ENCODE results near the gene OSBPL5.
"Not testable (repeated sequence)": the region's sequence is repeated elsewhere in the genome, so short reads cannot be mapped to it uniquely, and the experiment has no call there.

OSBPL5 gene

DNA sequence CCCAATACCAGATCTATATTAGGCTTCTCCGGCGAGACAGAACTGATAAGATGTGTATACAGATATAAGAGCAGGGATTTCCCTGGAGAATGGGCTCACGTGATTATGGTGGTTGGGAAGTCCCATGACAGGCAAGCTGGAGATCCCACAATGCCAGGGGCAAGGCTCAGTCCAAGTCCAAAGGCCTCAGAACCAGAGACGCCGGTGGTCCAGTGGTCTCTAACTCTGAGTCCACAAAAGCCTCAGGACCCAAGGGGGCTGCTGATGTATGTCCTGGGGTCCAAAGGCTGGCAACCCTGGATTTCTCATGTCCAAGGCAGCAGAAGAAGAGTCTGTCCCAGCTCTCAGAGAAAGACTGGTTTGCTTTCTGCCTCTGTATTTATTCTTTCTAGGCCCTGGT lies 15.8 kb upstream of the OSBPL5 start:
- ATAC-seq: no peak

DNA sequence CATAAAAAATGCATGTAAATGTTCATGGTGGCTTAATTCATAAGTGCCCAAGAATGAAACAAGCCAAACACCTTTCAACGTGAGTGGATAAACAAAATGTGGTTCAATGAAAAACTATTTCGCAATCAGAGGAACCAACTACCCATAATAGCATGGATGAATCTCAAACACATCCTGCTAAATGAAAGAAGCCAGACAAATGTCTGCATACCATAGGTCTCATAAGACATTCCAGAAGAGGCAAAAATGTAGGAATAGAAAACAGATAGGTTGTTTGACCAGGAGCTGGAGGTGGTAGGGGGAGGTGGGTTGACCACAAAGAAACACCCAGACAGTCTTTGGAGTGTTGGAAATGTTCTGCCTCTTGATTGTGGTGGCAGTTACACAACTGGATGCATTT lies 13.2 kb upstream of the OSBPL5 start:
- no peak for ATAC-seq

DNA sequence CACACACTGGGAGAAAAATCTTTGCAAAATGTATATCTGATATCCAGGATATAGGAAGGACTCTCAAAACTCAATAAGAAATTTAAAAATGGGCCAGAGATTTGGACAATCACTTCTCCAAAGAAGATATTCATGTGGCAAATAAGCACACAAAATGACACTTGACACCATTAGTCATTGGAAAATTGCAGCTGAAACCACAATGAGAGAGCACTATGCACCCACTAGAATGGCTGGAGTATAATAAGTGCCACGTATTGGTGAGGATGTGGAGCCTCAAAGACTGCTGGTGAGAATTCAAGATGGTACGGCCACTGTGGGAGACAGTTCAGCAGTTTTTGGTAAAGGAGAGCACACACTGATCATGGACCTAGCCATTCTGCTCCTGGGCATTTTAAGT lies 12.8 kb upstream of the OSBPL5 start:
- no peak for ATAC-seq

DNA sequence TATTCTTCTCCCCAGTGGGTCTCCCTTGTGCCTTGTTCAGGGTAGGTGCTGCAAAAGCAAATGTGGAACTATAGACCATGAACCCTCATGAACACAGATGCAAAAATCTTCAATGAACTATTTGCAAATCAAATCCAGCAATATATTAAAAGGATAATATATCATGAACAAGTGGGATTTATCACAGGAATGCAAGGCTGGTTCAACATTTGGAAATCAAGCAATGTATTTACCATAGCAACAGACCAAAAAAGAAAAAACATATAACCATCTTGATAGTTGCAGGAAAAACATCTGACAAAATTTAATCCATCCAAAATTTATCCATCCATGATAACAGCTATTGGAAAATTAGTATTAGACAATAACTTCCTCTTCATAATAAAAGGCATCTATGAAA lies 11.4 kb upstream of the OSBPL5 start:
- ATAC-seq: no peak

DNA sequence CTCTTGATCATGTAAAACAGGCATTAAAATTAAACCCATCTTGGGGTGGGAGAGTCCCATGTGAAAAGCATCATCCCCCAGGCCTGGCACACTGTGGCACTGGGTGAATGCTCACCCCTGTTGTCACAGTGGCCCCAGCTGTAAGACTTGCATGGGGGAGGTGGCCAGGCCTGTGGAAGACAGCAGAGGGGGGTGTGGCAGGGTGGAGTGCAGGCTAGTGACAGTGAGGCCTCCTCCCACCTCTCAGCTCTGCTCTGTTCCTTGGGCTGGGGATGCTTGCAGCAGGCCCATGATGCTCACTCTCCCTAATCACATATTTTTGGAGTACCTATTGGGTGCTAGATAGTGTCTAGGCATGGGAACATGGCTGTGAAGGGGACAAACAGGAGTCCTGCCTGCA lies 10.1 kb upstream of the OSBPL5 start:
- ATAC-seq: no peak

DNA sequence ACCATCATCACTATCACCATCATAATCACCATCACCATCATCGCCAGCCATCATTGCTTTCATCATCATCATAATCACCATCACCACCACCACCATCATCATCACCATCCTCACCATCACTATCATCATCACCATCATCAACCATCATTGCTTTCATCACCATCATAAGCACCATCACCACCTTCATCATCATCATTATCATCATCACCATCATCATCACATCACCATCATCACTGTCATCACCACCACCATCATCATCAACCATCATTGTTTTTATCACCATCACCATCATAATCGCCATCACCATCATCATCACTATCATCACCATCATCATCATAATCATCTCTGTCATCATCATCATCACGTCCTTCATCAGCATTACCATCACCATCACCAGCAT lies 9.3 kb upstream of the OSBPL5 start:
- no peak for ATAC-seq

DNA sequence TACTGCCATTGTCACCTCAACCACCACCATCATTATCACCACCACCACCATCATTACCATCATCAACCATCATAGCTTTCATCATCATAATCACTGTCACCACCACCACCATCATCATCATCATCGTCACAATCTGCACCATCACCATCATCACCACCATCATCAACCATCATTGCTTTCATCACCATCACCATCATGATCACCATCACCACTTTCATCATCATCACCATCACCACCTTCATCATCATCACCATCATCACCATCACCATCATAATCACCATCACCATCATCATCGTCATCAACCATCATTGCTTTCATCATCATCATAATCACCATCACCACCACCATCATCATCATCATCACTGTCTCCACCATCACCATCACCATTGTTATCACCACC lies 8.7 kb upstream of the OSBPL5 start:
- ATAC-seq: no peak

DNA sequence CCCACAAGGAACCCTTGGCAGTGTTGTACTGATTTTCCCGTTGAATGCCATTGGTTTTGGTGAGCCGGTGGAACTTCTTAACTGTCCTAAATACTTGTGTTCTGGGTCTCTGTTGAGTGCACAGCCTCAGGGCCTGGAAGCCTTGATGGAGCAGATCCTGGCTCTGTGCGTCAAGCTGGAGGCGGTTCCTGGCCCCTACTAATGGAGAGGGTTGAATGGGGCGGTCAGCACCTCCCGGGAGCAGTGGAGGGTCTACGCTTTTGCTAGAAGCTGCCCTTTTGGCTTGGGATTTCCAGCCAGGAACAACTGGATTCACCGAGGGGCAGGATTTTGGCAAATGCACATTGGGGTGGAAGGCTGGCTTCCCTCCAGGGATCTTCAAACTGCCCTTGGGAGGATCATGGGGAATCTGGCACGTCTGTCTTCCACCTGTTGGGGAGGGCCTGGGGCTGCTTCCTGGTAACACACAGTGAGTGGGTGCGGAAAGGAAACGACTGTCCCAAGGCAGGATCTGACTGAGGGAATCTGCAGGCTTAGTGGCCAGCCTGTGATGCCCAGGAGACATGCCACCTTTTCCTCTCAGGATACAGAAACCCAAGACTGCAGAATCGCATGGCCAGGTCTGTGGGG lies 6.9 kb upstream of the OSBPL5 start:
- no peak for ATAC-seq

DNA sequence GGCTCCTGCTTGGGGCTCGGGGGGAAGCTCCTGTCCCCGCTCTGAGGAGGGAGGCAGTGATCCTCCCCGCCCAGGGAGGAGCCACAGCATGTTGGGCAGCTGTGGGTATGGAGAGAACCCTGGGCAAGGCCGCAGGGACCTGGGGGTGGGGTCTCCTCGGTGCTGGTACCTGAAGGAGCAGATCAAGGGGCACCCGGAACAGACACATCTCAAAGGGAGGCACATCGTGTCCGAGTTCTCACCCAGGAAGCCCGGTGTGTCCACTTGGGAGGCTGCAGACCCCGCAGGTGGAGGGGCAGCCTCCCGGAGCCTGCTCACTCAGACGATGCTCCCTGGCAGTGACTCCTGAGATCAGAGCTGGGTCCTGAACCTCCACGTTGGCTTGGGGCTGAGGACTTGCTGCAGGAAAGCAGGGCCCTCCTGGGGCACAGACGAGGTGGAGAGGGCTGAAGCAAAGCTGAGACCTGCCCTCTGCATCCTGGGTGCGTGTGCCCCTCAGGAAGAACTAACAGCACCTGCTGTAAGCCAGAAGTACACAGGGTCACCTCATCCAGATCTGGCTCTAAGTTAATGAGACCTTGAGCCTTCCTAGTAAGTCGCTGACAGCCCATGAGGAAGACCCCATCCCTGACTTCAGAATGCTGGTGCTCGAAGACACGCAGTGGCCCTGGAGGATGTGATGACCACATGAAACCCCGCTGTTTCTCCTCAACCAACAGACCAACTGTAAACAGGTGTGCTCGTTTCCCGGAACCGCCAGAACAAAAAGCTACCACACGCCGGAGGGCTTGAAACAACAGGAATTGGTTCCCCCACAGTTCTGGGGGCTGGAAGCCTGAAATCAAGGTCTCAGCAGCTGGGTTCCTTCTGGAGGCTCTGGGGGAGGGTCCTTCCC lies 5.9 kb upstream of the OSBPL5 start:
- no peak for ATAC-seq

DNA sequence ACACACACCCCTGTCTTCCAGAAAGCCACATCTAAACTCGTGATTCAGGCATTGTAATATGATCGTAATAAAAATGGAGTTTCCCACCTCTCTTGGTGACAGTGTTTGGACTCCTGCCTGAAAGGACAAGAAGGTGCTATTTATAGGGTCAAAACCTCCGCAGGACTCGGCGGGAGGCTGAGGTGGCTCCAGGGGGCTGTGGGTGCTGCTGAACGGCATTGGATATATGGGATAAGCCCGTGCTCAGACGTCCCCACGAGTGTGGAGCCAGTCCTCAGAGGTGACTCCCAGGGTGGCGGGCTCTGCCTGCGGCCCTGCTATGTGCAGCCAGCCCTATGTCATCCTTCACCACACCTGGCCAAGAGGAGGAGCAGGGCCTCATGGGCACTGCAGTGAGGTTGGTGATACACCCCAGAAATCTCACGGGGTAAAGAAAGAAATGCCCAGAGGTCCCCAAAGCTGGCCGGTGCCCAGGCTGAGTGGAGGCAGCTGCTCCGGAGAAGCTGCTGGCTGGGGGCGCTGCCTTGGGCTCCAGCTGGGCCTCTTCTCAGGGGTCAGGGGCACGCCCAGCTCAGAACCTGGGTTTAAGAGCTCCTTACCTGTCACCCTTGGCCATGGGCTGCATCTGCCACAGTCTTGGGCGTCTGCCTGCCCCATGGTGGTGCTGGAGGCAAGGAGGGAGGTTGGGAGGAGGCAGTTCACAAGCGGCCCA lies 5.1 kb upstream of the OSBPL5 start:
- no peak for ATAC-seq

DNA sequence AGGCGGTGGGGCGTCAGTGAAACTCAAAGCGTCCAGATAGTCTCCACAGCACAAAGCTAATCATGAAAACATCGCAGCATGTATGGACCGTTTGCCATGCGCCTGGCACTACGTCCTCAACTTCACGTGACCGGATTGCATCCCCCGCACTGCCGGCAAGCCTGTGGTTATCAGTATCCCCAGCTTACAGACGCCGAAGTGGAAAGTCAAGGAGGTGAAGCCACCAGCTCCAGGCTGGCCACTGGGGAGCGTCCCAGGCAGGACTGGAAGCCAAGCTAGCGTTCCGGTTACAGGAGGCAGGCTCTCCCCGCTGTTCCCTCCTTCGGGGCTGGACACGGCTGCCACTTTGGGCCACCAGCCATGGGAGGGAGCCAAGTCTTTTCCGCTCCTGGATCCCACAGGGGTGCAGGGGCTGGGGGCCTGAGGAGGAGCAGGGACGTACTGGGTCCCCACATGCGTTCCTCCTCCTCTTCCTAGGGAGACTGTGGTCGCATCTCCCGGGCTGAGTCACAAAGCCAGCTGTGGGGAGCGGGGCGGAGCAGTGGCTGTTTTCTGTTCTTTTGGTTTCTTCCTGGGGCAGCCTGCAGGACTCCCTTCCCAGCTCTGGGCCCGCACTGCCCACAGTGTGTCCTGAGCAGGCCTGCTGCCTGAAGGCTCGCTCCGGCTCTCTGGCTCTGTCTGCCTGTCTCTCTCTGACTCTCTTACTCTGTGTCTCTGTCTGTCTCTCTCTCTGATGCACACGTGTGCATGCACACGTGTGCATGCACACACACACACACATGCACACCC lies 4.3 kb upstream of the OSBPL5 start:
- ATAC-seq: no peak

DNA sequence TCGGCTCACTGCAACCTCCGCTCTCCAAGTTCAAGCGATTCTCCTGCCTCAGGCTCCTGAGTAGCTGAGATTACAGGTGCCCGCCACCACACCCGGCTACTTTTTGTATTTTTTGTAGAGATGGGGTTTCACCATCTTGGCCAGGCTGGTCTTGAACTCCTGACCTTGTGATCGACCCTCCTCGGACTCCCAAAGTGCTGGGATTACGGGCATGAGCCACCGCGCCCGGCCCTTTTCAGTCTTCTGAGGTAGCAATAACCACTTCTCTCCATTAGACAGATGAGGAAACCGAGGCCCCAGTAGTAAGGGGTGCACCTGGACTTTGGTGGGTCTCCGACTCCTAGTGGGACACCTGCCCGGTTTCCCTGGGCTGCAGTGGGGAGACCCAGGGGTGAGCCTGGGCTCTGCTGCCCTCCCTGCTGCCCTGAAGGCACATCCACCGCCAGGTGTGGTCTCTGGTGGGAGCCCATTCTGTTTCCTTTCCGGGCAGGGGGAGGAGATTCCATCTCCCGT lies 3.7 kb upstream of the OSBPL5 start:
- not testable (repeated sequence) for ATAC-seq

DNA sequence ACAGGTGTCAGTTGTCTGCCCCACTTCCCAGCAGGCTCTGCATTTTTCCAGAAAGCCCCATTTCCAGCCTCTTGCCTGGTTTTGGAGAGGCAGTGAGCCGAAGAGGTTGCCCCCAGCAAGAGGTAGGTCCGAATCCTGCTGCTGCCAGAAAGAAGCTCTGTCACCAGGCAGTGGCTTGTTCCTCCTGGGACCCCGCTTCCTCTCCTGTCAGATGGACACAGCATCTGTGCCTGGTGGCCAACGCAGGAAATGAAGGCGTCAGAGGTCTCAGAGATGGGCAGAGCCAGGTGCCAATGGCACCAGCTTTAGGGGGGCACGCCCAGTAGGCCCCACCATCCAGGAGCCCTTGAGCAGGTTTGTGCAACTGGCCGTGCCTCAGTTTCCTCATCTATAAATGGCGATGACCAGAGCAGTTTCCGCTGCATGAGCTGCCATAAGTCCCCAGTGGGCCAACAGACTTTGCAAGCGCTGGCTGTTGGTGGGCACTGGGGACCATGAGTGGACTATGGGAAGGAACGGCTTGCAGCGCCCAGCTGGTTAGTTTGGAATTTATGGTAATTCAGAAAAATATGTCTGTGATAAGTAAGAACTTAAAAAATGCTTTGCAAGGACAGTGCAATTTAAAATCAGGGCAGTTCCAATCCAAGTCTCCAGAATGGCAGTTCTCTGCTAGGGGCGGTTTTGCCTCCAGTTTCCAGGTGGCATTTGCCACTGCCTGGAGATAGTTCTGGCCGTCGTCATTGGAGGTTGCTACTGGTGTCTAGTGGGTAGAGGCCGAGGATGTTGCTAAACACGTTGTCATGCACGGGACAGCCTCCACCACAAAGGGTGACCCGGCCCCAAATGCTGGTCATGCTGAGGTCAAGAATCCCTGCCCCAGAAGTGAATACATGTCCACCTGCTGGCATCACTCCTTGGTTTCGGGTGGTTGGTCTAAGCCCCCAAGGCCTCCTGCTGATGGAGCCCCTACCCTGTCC lies 2.3 kb upstream of the OSBPL5 start:
- no peak for ATAC-seq

DNA sequence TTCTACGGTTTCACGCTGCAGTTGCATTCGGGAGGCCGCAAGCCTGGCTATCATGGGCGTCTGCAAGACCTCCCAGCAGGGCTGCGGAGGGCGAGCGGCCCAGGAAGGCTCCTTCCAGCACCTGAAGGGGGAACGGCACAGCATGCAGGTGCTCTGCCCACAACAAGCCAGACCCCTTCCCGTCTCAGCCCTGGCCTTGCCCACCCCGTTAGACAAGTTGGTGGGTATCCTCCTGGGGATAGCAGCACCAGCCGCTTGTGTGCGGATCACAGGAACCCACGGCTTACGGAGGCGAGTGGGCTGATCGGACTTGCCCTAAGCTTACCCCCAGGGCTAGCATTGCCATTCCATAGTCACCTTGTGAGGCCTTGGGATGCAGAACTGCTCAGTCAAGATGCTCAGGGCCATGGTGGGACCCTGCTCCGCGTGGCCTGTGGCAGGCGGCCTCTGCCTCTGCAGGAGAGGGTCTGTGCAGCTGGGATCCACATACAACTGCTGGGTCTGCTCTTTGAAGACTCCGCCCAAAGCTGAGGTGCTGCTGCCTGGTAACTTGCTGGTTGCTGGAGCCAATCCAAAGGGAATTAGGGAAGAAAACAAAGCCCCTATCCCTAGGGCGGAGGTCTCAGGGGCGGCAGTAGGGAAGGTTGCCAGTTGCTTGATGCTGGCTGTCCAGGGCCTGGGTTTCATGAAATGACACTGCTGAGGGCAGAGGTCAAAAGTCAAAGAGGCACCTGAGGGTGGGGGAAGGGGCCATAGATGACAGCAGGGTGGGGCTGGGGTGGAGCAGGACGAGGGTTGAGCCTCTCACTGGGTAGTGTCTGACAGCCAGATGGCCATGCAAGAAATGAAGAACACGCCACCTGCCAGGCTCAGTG lies 1.4 kb upstream of the OSBPL5 start:
- no peak for ATAC-seq

DNA sequence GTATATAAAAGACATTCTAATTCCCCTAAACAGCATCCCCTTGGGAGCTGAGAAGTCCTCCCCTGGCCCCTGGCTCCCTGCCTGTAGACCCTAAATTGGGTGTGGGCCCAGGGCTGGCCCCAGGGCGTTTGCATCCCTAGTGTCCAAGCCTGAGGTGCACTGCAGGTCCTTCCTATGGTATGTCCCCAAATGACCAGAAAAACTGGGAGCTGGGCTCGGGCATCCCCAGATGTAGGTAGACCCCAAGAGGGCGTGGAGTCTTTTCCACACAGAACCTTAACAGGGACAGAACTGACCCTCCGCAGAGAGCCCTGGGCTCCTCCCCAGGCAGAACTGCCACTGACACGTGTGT lies 782 bp upstream of the OSBPL5 start:
- ATAC-seq: no peak

DNA sequence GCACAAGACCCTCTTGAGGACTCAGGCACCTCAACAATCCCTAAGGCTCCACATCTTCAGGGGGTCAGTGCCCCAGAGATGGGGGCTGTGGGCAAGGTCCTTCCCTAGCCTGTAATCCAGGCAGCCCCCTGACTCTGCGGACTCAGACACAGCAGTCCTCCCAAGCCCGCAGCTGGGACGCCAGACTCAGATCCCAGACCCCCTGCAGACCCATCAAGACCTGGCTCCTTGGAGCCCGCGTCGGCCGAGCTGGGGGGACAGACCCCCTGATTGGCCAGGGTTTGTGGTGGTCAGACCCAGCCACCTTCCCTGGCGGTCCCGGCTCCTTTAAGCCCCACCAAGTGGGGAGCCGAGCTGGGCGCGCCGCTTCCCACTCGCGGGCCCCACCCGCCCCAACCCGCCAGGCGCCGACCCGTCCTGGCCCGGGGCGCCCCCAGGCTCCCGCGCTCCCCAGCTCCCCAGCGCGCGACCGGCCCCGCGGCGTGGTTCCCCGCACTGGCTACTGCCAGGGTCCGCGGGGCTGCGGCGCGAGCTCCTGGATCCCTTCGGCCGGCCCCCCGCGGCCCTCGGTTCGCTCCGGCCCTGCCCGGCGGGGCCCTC lies 458 bp downstream of the OSBPL5 start:
- ATAC-seq: no peak

DNA sequence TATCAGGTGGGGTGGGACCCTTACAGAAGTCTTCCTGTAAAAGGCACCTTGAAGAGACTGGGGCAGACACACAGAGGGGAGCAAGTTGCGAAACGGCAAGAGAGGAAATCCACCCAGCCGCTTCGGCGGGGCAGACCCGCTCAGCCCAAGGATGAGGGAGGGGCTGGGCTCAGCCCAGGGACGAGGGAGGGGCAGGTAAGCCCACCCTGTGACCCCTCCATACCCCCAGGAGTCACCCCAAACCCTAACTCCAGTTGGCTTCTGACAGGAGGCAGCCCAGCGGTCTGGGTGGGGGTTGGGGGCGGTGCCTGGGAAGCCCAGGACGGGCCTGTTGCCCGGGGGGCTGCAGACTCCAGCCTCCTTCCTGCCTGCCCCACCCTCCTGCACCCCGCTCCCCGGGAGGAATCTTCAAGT lies 965 bp downstream of the OSBPL5 start:
- no peak for ATAC-seq

DNA sequence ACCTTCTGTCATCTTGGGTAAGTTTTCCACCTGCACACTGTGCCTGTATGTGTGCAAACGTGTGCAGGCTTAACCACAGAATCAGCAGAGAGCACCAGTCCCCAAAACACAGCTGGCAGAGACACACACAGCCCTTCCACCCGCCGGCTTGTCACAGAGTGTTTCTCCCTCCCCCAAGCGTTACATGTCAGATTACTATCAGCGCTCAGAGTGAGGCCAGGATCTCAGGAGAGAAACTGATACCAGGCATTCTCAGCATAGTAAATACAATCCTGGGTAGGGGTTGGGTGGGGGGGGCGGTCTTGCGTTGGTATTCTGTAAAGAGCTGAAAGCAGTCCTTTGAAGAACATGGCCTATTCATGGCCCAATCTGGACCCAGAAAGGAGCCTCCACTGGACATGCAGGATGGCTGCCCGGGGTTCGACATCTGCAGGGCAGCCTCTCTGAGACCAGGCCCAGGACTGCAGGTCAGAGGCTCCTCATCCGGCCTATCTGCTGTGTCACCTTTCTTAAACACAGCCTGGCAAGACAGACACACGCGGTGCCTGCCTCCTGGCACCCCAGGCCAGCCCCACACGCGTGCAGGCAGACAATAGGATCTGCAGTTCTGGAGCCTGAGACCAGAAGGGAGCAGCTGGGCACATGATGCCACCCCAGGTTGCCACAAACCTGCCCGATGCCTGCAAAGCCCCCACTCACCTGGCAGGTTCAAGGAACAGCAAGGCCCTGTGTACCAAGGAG lies 1.7 kb downstream of the OSBPL5 start:
- no peak for ATAC-seq

Measured in activated CD4-positive, CD25-positive, alpha-beta regulatory T cell treated with anti-CD3 and anti-CD28 coated beads, Interleukin-2, amount 50 U/mL, for 24 hours (primary cell).